Loucy (cell line): Measurements from ENCODE around the gene MRPL22.

Source experiments
- H2AFZ ChIP-seq: fragments of 200-600 bp; sonication (generic); 2 replicates; pipeline ENCODE4 v1.6.0; 2016; ENCODE audit warnings: antibody characterized with exemption, mild to moderate bottlenecking, low read length, moderate library complexity
- H3F3A ChIP-seq: fragments of 200-600 bp; 2 replicates; pipeline ENCODE4 v1.6.0; 2016; ENCODE audit warnings: antibody characterized with exemption, low read depth, mild to moderate bottlenecking
- H3K27me3 ChIP-seq: fragments of 200-600 bp; sonication (generic); 2 replicates; pipeline ENCODE4 v1.6.1; 2014; ENCODE audit warnings: low read length, mild to moderate bottlenecking; ENCODE audit not compliant: insufficient read depth, poor library complexity, severe bottlenecking
- H3K36me3 ChIP-seq: fragments of 200-600 bp; sonication (generic); 2 replicates; pipeline ENCODE4 v1.6.1; 2016; ENCODE audit warnings: low read length; ENCODE audit not compliant: insufficient read depth
- H3K4me1 ChIP-seq: fragments of 200-600 bp; sonication (generic); 2 replicates; pipeline ENCODE4 v1.5.1; 2014; ENCODE audit warnings: low read length, mild to moderate bottlenecking; ENCODE audit not compliant: insufficient read depth, poor library complexity, severe bottlenecking
- H3K4me2 ChIP-seq: fragments of 200-600 bp; sonication (generic); 2 replicates; pipeline ENCODE4 v1.6.0; 2014; ENCODE audit warnings: antibody characterized with exemption, low read length, low read depth, mild to moderate bottlenecking; ENCODE audit not compliant: poor library complexity, severe bottlenecking
- H3K4me3 ChIP-seq: fragments of 200-600 bp; sonication (generic); 2 replicates; pipeline ENCODE4 v1.5.1; 2014; ENCODE audit warnings: low read length, mild to moderate bottlenecking, mixed read lengths; ENCODE audit not compliant: poor library complexity, severe bottlenecking
- H3K79me2 ChIP-seq: fragments of 200-600 bp; sonication (generic); 2 replicates; pipeline ENCODE4 v1.6.1; 2014; ENCODE audit warnings: low read length; ENCODE audit not compliant: insufficient read depth
- H3K9ac ChIP-seq: fragments of 200-600 bp; sonication (generic); 2 replicates; pipeline ENCODE4 v1.6.0; 2014; ENCODE audit warnings: mild to moderate bottlenecking, low read depth, low read length, moderate library complexity; ENCODE audit not compliant: poor library complexity, severe bottlenecking
- H3K9me2 ChIP-seq: fragments of 200-600 bp; sonication (generic); replicated peaks from 2 replicates; pipeline ENCODE4 v1.6.1; 2016; ENCODE audit warnings: low read depth, low read length, mixed read lengths
- H3K9me3 ChIP-seq: fragments of 200-600 bp; sonication (generic); 2 replicates; pipeline ENCODE4 v1.6.1; 2014; ENCODE audit warnings: mild to moderate bottlenecking, antibody characterized with exemption, low read length, low read depth; ENCODE audit not compliant: insufficient read depth
- H4K20me1 ChIP-seq: fragments of 200-600 bp; sonication (generic); 2 replicates; pipeline ENCODE4 v1.6.0; 2014; ENCODE audit warnings: antibody characterized with exemption, low read length, mild to moderate bottlenecking; ENCODE audit not compliant: insufficient read depth, poor library complexity, severe bottlenecking
- CTCF ChIP-seq: fragments of 200-600 bp; sonication (generic); conservative IDR thresholded peaks from 2 replicates; pipeline ENCODE4 v1.5.1; 2014; ENCODE audit warnings: mild to moderate bottlenecking, antibody characterized with exemption, low read length
- EZH2phosphoT487 ChIP-seq: fragments of 200-600 bp; IDR thresholded peaks from 2 replicates; pipeline ENCODE4 v1.6.1; 2018; ENCODE audit warnings: antibody characterized with exemption, mild to moderate bottlenecking, moderate library complexity, borderline replicate concordance

MRPL22 gene

GRCh38 chr5:154989626-154990025, 48.8 kb downstream of the MRPL22 start:
- H3K9me2 ChIP-seq = no peaks in the 10 kb centered on the region
- TF ChIP-seq CTCF = no peak
- no peak for TF ChIP-seq EZH2phosphoT487
- no peaks in the 10 kb centered on the region for H3K27me3 ChIP-seq
- H3K9me3 ChIP-seq = no peaks in the 10 kb centered on the region
- H3K4me2 ChIP-seq = no peak overlapping the region
- no peaks in the 10 kb centered on the region for H3F3A ChIP-seq
- no peak overlapping the region for H2AFZ ChIP-seq
- no peaks in the 10 kb centered on the region for H4K20me1 ChIP-seq
- H3K9ac ChIP-seq = no peak overlapping the region
- H3K36me3 ChIP-seq = no peaks in the 10 kb centered on the region
- H3K79me2 ChIP-seq = no peaks in the 10 kb centered on the region
- no peak overlapping the region for H3K4me3 ChIP-seq
- H3K4me1 ChIP-seq = peaks cover 7% of the 10 kb centered on the region

- no peak overlapping the region for H3K4me2 ChIP-seq
- H3K36me3 ChIP-seq = no peaks in the 10 kb centered on the region
- H3K4me3 ChIP-seq = no peak overlapping the region
- TF ChIP-seq EZH2phosphoT487 (no peak), CTCF (no peak)
- no peaks in the 10 kb centered on the region for H3K79me2 ChIP-seq
- no peak overlapping the region for H3K9ac ChIP-seq
- no peaks in the 10 kb centered on the region for H3K27me3 ChIP-seq
- peaks cover 12% of the 10 kb centered on the region for H3K4me1 ChIP-seq
- H3F3A ChIP-seq = no peaks in the 10 kb centered on the region
- H2AFZ ChIP-seq = no peak overlapping the region
- no peaks in the 10 kb centered on the region for H3K9me3 ChIP-seq
- H3K9me2 ChIP-seq = no peaks in the 10 kb centered on the region
- no peaks in the 10 kb centered on the region for H4K20me1 ChIP-seq
These were observed 52.6 kb downstream of the MRPL22 start for GRCh38 chr5:154993461-154993860.

DNA sequence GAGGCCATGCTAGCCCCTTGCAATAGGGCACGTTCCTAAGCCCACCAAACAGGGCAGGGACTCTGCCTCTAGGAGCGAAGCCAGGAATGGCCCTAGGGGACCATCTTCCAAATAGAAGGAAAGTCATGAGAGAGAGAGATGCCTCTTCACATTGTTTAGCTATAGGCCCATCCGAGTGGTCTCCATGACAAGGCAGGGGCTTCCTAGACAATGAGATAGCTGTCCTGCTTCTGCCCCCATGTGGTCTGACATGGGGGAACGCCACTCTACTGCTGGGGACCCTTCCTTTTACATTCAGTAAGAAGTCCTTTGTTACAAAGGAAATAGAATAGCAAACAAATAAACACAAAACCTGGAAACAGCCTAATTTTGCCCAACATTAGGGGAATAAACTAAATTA, 54.8 kb downstream of the MRPL22 start:
- H3K4me1 ChIP-seq = peaks cover 12% of the 10 kb centered on the region
- H2AFZ ChIP-seq = no peak overlapping the region
- TF ChIP-seq CTCF (peak; percentile 58), EZH2phosphoT487 (no peak)

More for the DNA sequence above, 54.8 kb downstream of the MRPL22 start:
- H3F3A ChIP-seq = no peaks in the 10 kb centered on the region
- H3K4me2 ChIP-seq = no peak overlapping the region
- no peak overlapping the region for H3K4me3 ChIP-seq
- H3K9me2 ChIP-seq = no peaks in the 10 kb centered on the region
- H3K79me2 ChIP-seq = no peaks in the 10 kb centered on the region
- no peaks in the 10 kb centered on the region for H3K27me3 ChIP-seq
- H3K9ac ChIP-seq = no peak overlapping the region
- no peaks in the 10 kb centered on the region for H4K20me1 ChIP-seq
- no peaks in the 10 kb centered on the region for H3K36me3 ChIP-seq
- H3K9me3 ChIP-seq = no peaks in the 10 kb centered on the region
